ENCODE data around the gene CCDC88C.

CCDC88C gene

GRCh38 chr14:91313852-91314251 lies 103.8 kb downstream of the CCDC88C start:
- intact Hi-C loops (cut with DNase I; ENCODE audit: low total_unique reads): no loop called here
- Histone ChIP-seq H3K27ac (no peak overlapping the region), H3K4me3 (no peak overlapping the region), H3K36me3 (peaks cover 0 to 12% (median 0%) of the 10 kb centered on the region in 3 donors), H3K9me3 (no peaks in the 10 kb centered on the region), H3K27me3 (peaks cover 0 to 16% of the 10 kb centered on the region in 2 donors), H3K4me1 (peaks cover 0 to 9% (median 1%) of the 10 kb centered on the region in 4 donors)
- no peak for DNase-seq
- TF ChIP-seq, protein P1, sequence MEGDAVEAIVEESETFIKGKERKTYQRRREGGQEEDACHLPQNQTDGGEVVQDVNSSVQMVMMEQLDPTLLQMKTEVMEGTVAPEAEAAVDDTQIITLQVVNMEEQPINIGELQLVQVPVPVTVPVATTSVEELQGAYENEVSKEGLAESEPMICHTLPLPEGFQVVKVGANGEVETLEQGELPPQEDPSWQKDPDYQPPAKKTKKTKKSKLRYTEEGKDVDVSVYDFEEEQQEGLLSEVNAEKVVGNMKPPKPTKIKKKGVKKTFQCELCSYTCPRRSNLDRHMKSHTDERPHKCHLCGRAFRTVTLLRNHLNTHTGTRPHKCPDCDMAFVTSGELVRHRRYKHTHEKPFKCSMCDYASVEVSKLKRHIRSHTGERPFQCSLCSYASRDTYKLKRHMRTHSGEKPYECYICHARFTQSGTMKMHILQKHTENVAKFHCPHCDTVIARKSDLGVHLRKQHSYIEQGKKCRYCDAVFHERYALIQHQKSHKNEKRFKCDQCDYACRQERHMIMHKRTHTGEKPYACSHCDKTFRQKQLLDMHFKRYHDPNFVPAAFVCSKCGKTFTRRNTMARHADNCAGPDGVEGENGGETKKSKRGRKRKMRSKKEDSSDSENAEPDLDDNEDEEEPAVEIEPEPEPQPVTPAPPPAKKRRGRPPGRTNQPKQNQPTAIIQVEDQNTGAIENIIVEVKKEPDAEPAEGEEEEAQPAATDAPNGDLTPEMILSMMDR (IDR thresholded peaks at IDR 0.05): no peak

DNA sequence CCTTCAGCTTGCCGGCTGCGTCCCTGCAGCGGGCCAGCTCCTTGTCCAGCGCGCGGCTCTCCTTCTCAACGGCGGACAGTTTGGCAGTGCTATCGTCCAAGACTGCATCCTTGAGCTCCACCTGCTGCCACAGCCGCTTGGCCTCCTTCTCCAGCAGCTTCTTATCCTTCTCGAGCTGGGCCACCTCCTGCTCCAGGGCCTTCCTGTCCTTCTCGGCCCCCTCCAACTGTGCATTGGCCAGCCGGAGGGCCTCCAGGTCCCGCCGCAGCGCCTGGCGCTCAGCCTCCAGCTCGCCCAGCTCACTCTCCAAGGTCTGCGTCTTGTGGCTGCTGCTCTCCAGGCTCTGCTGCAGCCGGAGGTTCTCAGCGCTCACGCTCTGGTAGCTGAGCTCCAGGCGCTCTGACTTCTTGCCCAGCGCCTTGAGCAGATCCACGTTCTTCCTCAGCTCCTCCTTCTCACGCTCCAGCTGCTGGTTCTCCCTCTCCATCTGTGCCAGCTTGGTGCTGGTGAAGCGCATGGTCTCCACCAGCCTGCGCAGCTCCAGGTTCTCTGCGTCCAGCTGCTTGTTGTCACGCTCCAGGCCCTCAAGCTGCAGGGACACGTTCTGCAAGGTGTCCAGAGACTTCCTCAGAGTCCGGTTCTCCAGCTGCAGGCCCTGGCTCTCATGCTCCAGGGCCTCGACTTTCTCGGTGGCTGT lies 104.3 kb downstream of the CCDC88C start:
- Histone ChIP-seq H3K4me3 (no peak overlapping the region), H3K4me1 (peaks cover 0 to 9% (median 1%) of the 10 kb centered on the region in 4 donors), H3K36me3 (peaks cover 0 to 12% (median 0%) of the 10 kb centered on the region in 3 donors), H3K9me3 (no peaks in the 10 kb centered on the region), H3K27ac (no peak overlapping the region), H3K27me3 (peaks cover 0 to 16% of the 10 kb centered on the region in 2 donors)
- no peak for DNase-seq
- intact Hi-C loops (cut with DNase I; ENCODE audit: low total_unique reads): no loop called here
- TF ChIP-seq, protein P1 (IDR thresholded peaks at IDR 0.05): no peak

- TF ChIP-seq, protein P1 (IDR thresholded peaks at IDR 0.05): no peak
- no peaks in the 10 kb centered on the region for H3K4me1 ChIP-seq
- H3K27me3 ChIP-seq: peaks cover 0 to 3% of the 10 kb centered on the region in 2 donors
- H3K9me3 ChIP-seq: no peaks in the 10 kb centered on the region
- H3K27ac ChIP-seq: no peak overlapping the region
- no peak for DNase-seq
- no peak overlapping the region for H3K4me3 ChIP-seq
- intact Hi-C loops (cut with DNase I; ENCODE audit: low total_unique reads): no loop called here
- H3K36me3 ChIP-seq: peaks cover 0 to 12% (median 0%) of the 10 kb centered on the region in 3 donors
Measured at GRCh38 chr14:91311284-91311662, 106.3 kb downstream of the CCDC88C start.

DNA sequence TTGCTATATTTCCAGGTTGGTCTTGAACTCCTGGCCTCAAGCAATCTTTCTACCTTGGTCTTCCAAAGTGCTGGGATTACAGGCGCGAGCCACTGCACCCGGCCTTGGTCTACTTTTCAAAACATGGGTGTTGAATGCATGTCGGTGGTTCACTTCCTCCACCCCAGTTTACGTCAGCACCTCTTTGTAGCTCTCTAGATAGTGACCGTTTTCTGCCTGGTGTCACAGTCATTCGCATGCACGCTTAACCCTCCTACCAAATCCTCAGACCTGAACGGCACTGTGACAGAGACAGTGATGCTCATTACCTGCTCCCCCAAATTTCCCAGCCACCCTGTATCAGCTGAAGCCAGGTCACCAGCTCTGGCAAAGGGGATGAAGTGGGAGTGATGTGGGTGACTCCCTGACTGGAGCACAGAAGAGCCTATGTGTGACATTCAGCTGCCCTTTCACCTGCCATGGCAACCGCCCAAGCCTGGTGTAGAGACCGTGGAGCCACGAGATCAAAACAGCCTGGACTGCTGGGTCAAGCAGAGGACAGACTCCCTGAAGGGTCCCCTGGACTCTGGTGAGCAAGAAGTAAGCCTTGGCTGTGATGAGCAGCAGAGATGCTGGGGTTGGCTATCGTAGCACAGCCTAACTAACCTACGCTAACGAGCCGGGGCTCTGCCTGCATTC lies 106.9 kb downstream of the CCDC88C start:
- H3K36me3 ChIP-seq: peaks cover 0 to 12% (median 0%) of the 10 kb centered on the region in 3 donors
- no peaks in the 10 kb centered on the region for H3K27me3 ChIP-seq
- H3K9me3 ChIP-seq: no peaks in the 10 kb centered on the region
- no peak overlapping the region for H3K27ac ChIP-seq
- no peak for DNase-seq
- TF ChIP-seq, protein P1 (IDR thresholded peaks at IDR 0.05): no peak
- H3K4me1 ChIP-seq: no peaks in the 10 kb centered on the region
- H3K4me3 ChIP-seq: no peak overlapping the region
- intact Hi-C loops (cut with DNase I; ENCODE audit: low total_unique reads): no loop called here

DNA sequence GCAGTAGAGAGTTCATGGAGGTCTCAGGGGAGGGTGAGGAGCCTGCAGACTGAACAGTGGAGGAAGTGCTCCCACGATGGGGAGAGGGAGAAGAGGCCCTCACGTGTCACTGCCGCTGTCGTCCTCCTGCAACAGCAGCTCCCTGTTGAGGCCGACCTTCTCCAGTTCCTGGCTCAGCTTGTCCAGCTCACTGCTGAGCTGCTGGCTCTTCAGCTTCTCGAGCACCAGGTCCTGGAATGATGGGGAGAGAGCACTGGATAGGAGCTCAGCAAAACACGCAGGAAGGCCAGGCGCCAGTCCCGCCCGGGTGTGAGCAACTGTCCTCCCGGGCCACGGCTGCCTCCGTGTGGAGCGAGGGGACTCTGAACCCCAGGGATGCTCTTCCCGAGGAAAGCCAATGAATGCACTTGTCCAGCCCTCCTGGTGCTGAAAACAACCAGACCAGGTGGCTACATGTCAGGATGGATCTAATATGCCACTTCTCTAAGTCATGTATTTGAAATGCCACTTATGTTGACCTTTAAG lies 107.8 kb downstream of the CCDC88C start:
- Histone ChIP-seq H3K27ac (no peak overlapping the region), H3K4me3 (no peak overlapping the region), H3K27me3 (no peaks in the 10 kb centered on the region), H3K36me3 (peaks cover 0 to 12% (median 0%) of the 10 kb centered on the region in 3 donors), H3K4me1 (no peaks in the 10 kb centered on the region), H3K9me3 (no peaks in the 10 kb centered on the region)
- TF ChIP-seq, protein P1 (IDR thresholded peaks at IDR 0.05): no peak
- no peak for DNase-seq
- intact Hi-C loops (cut with DNase I; ENCODE audit: low total_unique reads): no loop called here

Data from tibial artery (tissue), 4 donors.